Coronary artery (tissue), 2 donors: ENCODE results near the gene RGS14.

Source experiments
- DNase-seq: peaks from one replicate; pipeline ENCODE4 v3.0.0-alpha.2; 2017; ENCODE audit warnings: low spot score
- H3K27ac ChIP-seq, 2 donors: fragments of 200-600 bp; sonication (generic); one replicate each; pipeline ENCODE4 v1.5.1; 2016 to 2019
- H3K4me3 ChIP-seq: fragments of 200-600 bp; sonication (generic); 2 replicates; pipeline ENCODE4 v1.5.1; 2016; ENCODE audit warnings: mild to moderate bottlenecking, moderate library complexity
- CTCF ChIP-seq: fragments of 200-600 bp; sonication (generic); IDR thresholded peaks from one replicate; pipeline ENCODE4 v1.5.1; 2019; ENCODE audit warnings: antibody characterized with exemption

RGS14 gene

DNA sequence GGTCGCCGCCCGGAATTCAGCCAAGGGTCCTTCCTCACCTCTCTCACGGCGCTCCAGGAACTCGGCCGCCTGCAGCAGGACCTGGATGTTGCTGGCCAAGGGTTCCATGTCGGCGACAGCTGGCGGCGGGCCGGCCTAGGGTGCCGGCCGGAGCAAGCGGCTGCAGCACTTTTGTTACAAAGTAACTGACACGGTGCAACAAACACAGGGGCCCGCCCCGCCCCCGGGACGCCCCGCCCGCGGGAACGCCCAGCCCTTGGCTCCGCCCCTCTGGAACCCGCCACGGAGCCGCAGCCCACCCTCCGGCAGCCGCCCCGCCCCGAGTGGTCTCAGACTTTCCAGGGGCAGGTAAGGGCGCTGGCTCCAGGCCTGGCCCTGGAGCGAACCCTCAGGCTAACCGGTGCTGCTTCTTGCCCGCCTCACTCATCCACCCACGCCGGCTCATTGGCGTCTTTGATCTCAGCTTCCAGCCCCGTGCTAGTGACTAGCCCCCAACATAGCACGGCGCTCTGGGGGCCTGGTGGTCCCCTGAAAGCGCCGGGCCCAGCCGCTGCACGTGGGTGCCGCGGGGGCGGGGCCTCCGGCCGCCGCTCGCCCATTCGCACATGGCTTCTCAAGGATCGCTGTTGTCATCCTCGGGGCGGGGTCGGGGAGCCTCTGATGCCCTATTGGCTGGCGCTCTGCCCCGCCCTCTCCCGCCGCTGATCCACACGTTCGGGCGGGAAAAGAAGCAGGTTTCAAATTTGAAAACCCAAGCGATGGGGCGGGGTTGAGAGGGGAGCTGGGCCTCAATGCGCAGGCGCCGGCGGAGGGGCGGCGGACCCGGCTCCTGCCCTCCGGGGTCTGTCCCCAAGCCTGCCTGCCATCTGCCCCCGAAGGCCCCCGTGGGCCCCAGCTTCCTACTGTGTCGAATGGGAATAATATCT, 45.7 kb upstream of the RGS14 start, which contains the start of gene MXD3:
Gene MXD3, minus strand, starts transcription at position 176 of the 926 bp plus-strand sequence. Its CDS starts 68 bp downstream, at position 108.
- TF ChIP-seq CTCF = no peak
- peak within 1 kb of the TSS; percentile 74 for H3K4me3 ChIP-seq
- peak; percentile 96 for DNase-seq
- H3K27ac ChIP-seq = no peak within 1 kb of the TSS

- no peak overlapping the region for H3K27ac ChIP-seq
- no peak for DNase-seq
- peak overlapping the region; percentile 74 for H3K4me3 ChIP-seq
- no peak for TF ChIP-seq CTCF
These were observed 45.0 kb upstream of the RGS14 start for GRCh38 chr5:177312649-177313181.

DNA sequence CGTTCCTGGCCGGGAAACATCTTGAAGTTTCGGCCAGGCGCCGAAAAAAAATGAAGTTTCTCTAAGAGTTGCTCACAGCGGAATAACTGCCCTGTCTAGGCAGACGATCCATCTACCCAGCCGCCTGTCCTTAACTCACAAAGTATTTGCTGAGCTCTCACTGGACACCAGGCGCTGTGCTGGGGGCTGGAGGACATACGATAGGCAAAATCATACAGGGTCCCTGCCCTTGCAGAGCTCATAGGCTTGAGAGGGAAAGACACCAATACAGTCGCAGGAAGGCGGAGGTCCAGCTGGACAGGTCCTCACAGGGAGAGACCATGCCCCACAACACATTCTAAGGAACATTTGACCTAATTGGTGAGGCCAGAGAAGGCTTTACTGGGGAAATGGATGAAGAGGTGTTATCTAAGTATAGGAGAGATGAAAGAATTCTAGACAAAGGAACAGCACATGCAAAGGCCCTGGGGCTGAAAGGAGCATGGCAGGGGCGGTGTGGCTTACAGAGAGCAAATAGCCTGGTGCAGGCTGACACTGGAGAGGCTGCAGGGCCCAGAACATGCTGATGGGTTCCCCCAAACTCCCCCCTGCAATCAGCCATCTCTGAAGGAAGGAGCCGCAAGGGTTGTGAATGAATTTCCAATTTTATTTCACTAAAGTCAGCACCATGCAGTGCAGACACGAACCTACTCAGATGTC, 44.0 kb upstream of the RGS14 start:
- no peak overlapping the region for H3K4me3 ChIP-seq
- TF ChIP-seq CTCF = no peak
- H3K27ac ChIP-seq = no peak overlapping the region
- no peak for DNase-seq

GRCh38 chr5:177314376-177315342, 43.1 kb upstream of the RGS14 start:
- no peak for DNase-seq
- Histone ChIP-seq H3K4me3 (no peak overlapping the region), H3K27ac (no peak overlapping the region)
- no peak for TF ChIP-seq CTCF

GRCh38 chr5:177315411-177315810, 42.3 kb upstream of the RGS14 start:
- no peak overlapping the region for H3K4me3 ChIP-seq
- H3K27ac ChIP-seq = no peak overlapping the region
- TF ChIP-seq CTCF = no peak
- DNase-seq = no peak

DNA sequence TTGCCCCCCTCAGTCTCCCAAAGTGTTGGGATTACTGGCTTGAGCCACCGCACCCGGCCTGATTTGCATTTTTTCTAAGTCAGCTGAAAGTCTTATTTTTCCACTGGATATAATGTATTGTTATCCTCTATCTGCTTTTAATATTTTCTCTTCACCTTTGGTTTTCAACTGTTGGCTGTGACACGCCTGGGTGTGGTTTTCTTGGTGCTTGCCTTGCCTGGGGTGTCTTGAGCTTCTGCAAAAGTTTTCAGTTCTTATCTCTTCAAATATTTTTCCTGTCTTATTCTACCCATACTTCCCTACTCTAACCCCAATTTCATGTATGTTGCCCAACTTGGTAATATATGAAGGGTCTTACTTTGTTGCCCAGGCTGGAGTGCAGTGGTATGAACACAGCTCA, 41.7 kb upstream of the RGS14 start:
- H3K27ac ChIP-seq = no peak overlapping the region
- H3K4me3 ChIP-seq = no peak overlapping the region
- DNase-seq = no peak
- no peak for TF ChIP-seq CTCF
